Peyer's patch (tissue), 4 donors: ENCODE results near the gene FKBP8.

Source experiments
- POLR2A ChIP-seq, 2 donors: fragments of 450-650 bp; IDR thresholded peaks; one replicate each; pipeline ENCODE4 v1.5.1; 2017; ENCODE audit warnings: antibody characterized with exemption in 2 of 2, mild to moderate bottlenecking in 2 of 2, moderate library complexity in 2 of 2
- TF ChIP-seq, protein P1 (sequence below), 6 experiments: fragments of 450-650 bp in 4 of 6; fragments of 200-600 bp in 2 of 6; sonication (generic) in 1 of 6; IDR thresholded peaks; one replicate each; pipeline ENCODE4 v1.5.1; 2017 to 2019; ENCODE audit warnings: antibody characterized with exemption in 6 of 6, mild to moderate bottlenecking in 3 of 6, moderate library complexity in 1 of 6

DNA sequence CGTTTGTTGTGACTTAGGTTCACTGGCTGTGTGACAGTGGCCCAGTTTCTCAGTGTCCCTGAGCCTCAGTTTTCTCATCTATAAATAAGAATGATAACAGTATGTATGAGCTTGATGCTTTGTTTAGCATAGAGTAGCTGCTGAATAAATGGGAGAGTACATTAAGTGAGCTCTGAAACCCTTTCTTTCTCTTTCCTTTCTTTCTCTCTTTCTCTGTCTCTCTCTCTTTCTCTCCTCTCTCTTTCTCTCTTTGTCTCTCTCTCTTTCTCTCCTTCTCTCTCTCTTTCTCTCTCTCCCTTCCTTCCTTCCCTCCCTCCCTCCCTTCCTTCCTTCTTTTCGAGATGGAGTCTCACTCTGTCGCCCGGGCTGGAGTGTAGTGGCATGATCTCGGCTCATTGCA lies 16.3 kb upstream of the FKBP8 start:
- no peak for TF ChIP-seq POLR2A (IDR thresholded peaks at IDR 0.05)
- TF ChIP-seq, protein P1, sequence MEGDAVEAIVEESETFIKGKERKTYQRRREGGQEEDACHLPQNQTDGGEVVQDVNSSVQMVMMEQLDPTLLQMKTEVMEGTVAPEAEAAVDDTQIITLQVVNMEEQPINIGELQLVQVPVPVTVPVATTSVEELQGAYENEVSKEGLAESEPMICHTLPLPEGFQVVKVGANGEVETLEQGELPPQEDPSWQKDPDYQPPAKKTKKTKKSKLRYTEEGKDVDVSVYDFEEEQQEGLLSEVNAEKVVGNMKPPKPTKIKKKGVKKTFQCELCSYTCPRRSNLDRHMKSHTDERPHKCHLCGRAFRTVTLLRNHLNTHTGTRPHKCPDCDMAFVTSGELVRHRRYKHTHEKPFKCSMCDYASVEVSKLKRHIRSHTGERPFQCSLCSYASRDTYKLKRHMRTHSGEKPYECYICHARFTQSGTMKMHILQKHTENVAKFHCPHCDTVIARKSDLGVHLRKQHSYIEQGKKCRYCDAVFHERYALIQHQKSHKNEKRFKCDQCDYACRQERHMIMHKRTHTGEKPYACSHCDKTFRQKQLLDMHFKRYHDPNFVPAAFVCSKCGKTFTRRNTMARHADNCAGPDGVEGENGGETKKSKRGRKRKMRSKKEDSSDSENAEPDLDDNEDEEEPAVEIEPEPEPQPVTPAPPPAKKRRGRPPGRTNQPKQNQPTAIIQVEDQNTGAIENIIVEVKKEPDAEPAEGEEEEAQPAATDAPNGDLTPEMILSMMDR (IDR thresholded peaks at IDR 0.05), result no peak
